Stimulated activated CD4-positive, alpha-beta T cell treated with anti-CD3 and anti-CD28 coated beads, Interleukin-15, amount 100 ng/mL, for 24 hours (primary cell): ENCODE results near the gene DYNC2H1.
A peak's percentile ranks its signal among the peaks of the same experiment; 100 is the strongest.

Experiments
- DNase-seq: peaks from one replicate; pipeline ENCODE4 v3.0.0-alpha.2; 2020

Gene DYNC2H1

DNA sequence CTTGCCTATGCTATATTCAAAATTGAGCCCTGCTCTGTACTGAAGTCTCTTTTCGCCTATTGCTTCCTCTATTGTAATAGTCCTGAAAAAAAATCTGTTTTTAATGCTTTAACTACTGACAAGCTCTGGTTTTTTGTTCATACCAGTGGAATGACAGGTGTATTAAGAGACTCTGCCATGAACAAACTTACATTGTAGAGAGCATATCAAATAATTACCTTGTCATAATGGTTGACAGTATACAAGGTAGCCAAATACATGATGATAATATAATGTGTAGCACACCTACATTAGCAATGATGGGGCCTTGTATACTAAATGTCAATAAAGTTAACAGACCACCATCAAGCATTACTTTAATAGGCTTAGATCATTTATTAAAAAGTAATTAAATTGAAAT, 175.0 kb downstream of the DYNC2H1 start:
- no peak for DNase-seq

GRCh38 chr11:103294516-103294915, 185.3 kb downstream of the DYNC2H1 start:
- no peak for DNase-seq

DNA sequence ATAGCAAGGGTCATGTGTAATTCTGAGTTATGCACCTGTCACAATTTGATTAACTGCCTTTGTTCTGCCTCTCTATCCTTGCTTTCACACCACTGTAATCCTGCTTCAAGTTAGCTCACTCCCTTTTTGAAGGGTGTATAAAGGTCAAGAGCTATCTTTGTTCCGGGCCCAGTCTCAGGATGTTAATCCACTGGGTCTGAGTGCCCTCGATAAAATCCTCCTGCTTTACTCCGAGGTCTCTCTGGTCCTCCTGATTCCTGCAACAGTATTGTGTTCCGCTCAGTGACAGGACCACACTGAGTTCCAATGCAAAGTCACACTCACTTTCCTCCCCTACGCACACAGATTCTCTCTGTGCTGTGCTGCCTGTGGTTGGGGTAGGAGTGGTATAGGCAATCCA, 186.5 kb downstream of the DYNC2H1 start:
- no peak for DNase-seq

- no peak for DNase-seq
Observed at GRCh38 chr11:103297900-103298299, 188.7 kb downstream of the DYNC2H1 start.

- DNase-seq, result no peak
Observed at GRCh38 chr11:103315248-103315647, 206.0 kb downstream of the DYNC2H1 start.

- DNase-seq, result no peak
Observed at GRCh38 chr11:103317118-103317517, 207.9 kb downstream of the DYNC2H1 start.

DNA sequence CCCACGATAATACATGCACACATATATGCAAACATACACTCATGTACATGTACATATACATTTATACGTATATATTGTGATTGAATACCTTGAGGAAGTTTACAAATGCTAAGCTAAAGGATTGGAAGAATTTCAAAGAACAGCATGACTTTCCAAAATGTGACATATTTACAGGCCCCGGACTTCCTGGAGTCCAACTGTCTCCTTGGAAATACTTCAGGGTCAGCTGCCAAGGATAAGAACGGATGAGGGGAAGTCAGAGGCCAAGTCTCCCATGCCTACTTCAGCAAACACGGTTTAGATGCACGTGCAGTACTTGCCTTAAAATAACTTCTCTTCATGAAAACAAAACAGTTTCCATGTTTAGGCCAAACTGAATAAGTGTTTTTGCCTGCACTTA, 213.6 kb downstream of the DYNC2H1 start:
- DNase-seq, result no peak

- no peak for DNase-seq
Observed at GRCh38 chr11:103325686-103326069, 216.5 kb downstream of the DYNC2H1 start.

- peak; percentile 20 for DNase-seq
Observed at GRCh38 chr11:103326070-103326794, 217.0 kb downstream of the DYNC2H1 start.

GRCh38 chr11:103327721-103328120, 218.5 kb downstream of the DYNC2H1 start:
- no peak for DNase-seq

DNA sequence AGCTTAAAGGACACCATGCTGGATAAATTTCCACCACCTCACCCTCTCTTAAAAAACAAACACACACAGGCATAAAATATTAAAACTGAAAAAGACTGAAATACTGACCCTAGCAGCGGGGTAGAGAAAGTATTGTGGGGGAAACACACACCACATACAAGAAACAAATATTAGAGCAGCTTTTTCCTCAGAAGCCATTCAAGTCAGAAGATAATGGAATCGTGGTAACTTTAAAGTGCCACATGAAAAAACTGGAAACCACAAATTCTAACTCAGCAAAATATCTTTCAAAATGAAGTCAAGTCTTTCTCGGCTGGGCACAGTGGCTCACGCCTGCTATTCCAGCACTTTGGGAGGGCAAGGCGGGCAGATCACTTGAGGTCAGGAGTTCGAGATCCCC, 223.2 kb downstream of the DYNC2H1 start:
- DNase-seq, result no peak

GRCh38 chr11:103338621-103339484, 229.6 kb downstream of the DYNC2H1 start:
- no peak for DNase-seq

- no peak for DNase-seq
Observed at GRCh38 chr11:103339485-103339857, 230.2 kb downstream of the DYNC2H1 start.

GRCh38 chr11:103340956-103341355, 231.7 kb downstream of the DYNC2H1 start:
- no peak for DNase-seq

GRCh38 chr11:103344886-103345285, 235.7 kb downstream of the DYNC2H1 start:
- no peak for DNase-seq

DNA sequence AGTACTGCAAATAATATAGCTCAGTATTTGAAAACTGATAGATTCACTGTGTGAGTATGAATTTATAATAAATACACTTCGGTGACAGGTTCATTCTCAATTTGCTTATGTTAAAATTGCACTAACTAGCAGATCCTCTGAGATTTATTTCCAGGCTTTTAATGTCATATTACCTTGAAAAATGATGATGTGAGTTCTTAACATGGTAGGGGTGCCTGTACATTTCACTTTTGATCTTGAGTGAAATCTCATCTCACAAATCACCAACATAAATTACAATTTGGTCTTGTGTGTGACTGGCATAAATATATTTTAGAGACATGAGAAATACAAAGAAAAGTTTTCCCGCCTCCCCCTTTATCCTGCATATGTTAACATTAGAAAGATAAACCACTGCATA, 240.4 kb downstream of the DYNC2H1 start:
- no peak for DNase-seq

GRCh38 chr11:103354656-103355055, 245.4 kb downstream of the DYNC2H1 start:
- DNase-seq, result no peak

- DNase-seq, result no peak
Observed at GRCh38 chr11:103358251-103358650, 249.0 kb downstream of the DYNC2H1 start.

DNA sequence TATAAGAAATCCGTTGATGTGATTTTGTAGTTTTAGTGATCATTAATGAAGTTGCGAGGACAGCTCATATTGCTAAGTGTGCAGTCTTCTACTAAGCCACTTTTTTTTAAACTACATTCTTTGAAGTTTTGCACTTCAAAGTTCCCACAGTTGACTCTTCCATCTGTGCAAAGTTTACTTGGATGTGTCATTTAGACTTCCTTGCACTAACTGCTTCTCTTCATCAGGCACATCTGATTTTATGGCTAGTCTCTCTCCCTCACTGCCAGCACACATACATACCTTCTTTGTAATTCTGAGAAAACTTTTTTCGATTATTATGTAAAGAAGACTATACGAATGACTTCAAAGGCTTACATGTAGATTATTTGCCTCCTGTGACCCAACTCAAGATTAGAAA, 250.0 kb downstream of the DYNC2H1 start:
- DNase-seq, result no peak

- DNase-seq, result no peak
Observed at GRCh38 chr11:103364687-103365086, 255.5 kb downstream of the DYNC2H1 start.

DNA sequence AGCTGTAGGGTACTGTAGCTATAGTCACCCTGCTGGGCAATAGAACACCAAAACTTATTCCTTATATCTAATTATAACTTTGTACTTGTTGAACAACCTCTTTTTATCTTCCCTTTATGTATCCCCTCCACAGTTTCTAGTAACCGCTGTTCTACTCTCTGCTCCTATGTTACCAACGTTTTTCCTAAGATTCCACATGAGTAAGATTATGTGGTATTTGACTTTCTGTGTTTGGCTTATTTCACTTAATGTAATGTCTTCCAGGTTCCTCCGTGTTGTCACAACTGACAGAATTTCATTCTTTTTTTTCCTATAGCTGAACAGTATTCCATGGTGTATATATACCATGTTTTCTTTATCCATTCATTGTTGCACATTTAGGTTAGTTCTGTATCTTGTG, 258.4 kb downstream of the DYNC2H1 start:
- DNase-seq, result no peak

DNA sequence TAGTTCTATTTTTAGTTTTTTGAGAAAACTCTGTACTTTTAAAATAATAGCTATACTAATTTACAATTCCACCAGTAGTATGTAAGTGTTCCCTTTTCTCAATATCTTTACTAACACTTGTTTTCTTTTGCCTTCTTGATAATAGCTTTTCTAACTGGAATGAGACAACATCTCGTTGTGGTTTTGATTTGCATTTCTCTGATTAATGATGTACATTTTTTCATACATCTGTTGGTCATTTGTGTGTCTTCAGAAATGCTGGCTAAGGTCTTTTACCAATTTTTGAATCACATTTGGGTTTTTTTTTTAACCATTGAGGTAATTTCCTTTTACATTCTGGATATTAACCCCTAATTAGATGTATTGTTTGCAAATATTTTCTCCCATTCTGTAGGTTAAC, 258.9 kb downstream of the DYNC2H1 start:
- no peak for DNase-seq

DNA sequence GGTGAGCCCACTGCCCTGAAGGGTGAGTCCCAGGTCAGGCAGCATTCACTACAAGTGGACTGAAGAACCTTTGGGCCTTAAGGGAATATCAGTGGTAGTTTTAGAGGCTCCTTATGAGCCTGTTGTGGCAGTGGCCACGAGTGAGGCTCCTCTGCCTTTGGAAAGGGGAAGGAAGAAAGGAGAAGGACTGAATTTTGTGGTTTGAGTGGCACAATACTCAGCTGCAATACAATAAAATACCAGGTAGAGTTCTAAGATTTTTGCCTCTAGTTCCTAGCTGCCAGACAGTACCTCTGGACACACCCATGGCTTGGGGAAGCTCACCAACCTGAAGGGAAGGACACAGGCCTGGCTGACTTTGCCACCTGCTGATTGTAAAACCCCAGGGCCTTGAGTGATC, 260.9 kb downstream of the DYNC2H1 start:
- no peak for DNase-seq

- DNase-seq, result no peak
Observed at GRCh38 chr11:103372906-103373305, 263.7 kb downstream of the DYNC2H1 start.
